Small intestine (tissue), 7 donors: ENCODE measurements around the gene CIC. TPM values are rescaled to one million over a fixed set of nuclear protein-coding genes. Genes with fewer than 3 reads are reported as not detected.

Experiments used
- DNase-seq, 2 donors: peaks; one replicate each; pipeline versions ENCODE4 v3.0.0 to v3.0.0-alpha.2; 2013
- FAIRE-seq: peaks from 2 replicates; lab custom pipeline; 2012; peaks lifted over from hg19 to GRCh38; lab: Jason Lieb, UNC
- H3K27ac ChIP-seq, 3 donors: one replicate each; pipeline ENCODE4 v1.5.1; 2013; ENCODE audit warnings: low read length in 2 of 3, mild to moderate bottlenecking in 2 of 3, control low read depth in 1 of 3, inconsistent platforms in 1 of 3, low read depth in 1 of 3, moderate library complexity in 1 of 3
- H3K27me3 ChIP-seq, 3 donors: one replicate each; pipeline ENCODE4 v1.6.1; 2013; ENCODE audit warnings: low read length in 3 of 3, inconsistent platforms in 1 of 3; ENCODE audit not compliant: control insufficient read depth in 3 of 3, insufficient read depth in 3 of 3
- H3K36me3 ChIP-seq, 3 donors: one replicate each; pipeline ENCODE4 v1.6.1; 2013; ENCODE audit warnings: low read length in 3 of 3, inconsistent platforms in 1 of 3, low read depth in 1 of 3, mild to moderate bottlenecking in 1 of 3, moderate library complexity in 1 of 3; ENCODE audit not compliant: control insufficient read depth in 3 of 3, insufficient read depth in 2 of 3
- H3K4me1 ChIP-seq, 3 donors: one replicate each; pipeline ENCODE4 v1.6.1; 2013; ENCODE audit warnings: low read length in 2 of 3, inconsistent platforms in 1 of 3, low read depth in 1 of 3, mild to moderate bottlenecking in 1 of 3, moderate library complexity in 1 of 3; ENCODE audit not compliant: control insufficient read depth in 3 of 3, insufficient read depth in 2 of 3
- H3K4me3 ChIP-seq, 3 donors: one replicate each; pipeline ENCODE4 v1.5.1; 2013; ENCODE audit warnings: low read length in 3 of 3, control low read depth in 1 of 3, inconsistent platforms in 1 of 3, low read depth in 1 of 3, mild to moderate bottlenecking in 1 of 3, moderate library complexity in 1 of 3
- H3K9me3 ChIP-seq, 2 donors: one replicate each; pipeline ENCODE4 v1.6.1; 2013; ENCODE audit warnings: low read depth in 1 of 2, low read length in 1 of 2; ENCODE audit not compliant: control insufficient read depth in 2 of 2, insufficient read depth in 1 of 2
- WGBS, 3 donors: extraction: QIAGEN DNeasy Blood & Tissue Kit; methylation state at CpG; one replicate each; pipeline ENCODE4 v1.1.7; 2013; 5-methylcytosine and 5-hydroxymethylcytosine counted together
- polyA plus RNA-seq, 4 donors: library from polyadenylated mRNA; stranded (reverse) in 3 of 4; unstranded in 1 of 4; fragments of 200-250 nt in 3 of 4; fragments of 120-200 nt in 1 of 4; gene quantifications; one replicate each; pipeline versions ENCODE4 v1.2.1 to v1.2.3, GENCODE V29; 2013
- donor health status: healthy with polysubstance abuse.
- donor health status: control.
- donor health status: control.
- donor health status: Bipolar disorder and iron deficiency.
- donor health status: healthy.

The CIC gene
- polyA plus RNA-seq, 4 donors: 14.1 to 39.2 (median 24.0) TPM

GRCh38 chr19:42290136-42290522, 21.1 kb downstream of the CIC start:
- Histone ChIP-seq H3K36me3 (peaks cover 22 to 86% (median 23%) of the 10 kb centered on the region in 3 donors), H3K9me3 (no peaks in the 10 kb centered on the region), H3K27me3 (no peaks in the 10 kb centered on the region), H3K4me1 (peaks cover 0 to 49% (median 4%) of the 10 kb centered on the region in 3 donors), H3K27ac (no peak overlapping the region), H3K4me3 (no peak overlapping the region)
- FAIRE-seq: no peak
- no peak for DNase-seq
- 83 to 91% (median 84%) methylated on average over 13 of the region's 13 CpGs for WGBS, 3 donors

GRCh38 chr19:42290523-42291434, 21.7 kb downstream of the CIC start:
- DNase-seq (no peak), FAIRE-seq (no peak)
- 82 to 90% (median 89%) methylated on average over 31 of the region's 31 CpGs for WGBS, 3 donors
- peaks cover 22 to 92% (median 23%) of the 10 kb centered on the region in 3 donors for H3K36me3 ChIP-seq
- H3K4me1 ChIP-seq: peaks cover 0 to 42% (median 0%) of the 10 kb centered on the region in 3 donors
- no peaks in the 10 kb centered on the region for H3K27me3 ChIP-seq
- no peak overlapping the region for H3K4me3 ChIP-seq
- no peak overlapping the region for H3K27ac ChIP-seq
- H3K9me3 ChIP-seq: no peaks in the 10 kb centered on the region

- 45 to 57% (median 52%) methylated on average over 9 of the region's 9 CpGs for WGBS, 3 donors
- FAIRE-seq (no peak), DNase-seq (peak in 1 of 2 donors; percentile 60)
Measured at GRCh38 chr19:42291435-42291810, 22.4 kb downstream of the CIC start.

GRCh38 chr19:42292042-42292960, 23.2 kb downstream of the CIC start:
- 83 to 88% (median 84%) methylated on average over 23 to 27 of the region's 27 CpGs for WGBS, 3 donors
- H3K36me3 ChIP-seq: peaks cover 22 to 96% (median 23%) of the 10 kb centered on the region in 3 donors
- FAIRE-seq (no peak), DNase-seq (peak in 1 of 2 donors; percentile 89)
- H3K4me1 ChIP-seq: peaks cover 0 to 33% (median 0%) of the 10 kb centered on the region in 3 donors
- H3K4me3 ChIP-seq: no peak overlapping the region
- no peaks in the 10 kb centered on the region for H3K9me3 ChIP-seq
- H3K27me3 ChIP-seq: no peaks in the 10 kb centered on the region
- H3K27ac ChIP-seq: peak overlapping the region in 1 of 3 donors; percentile 73

More at GRCh38 chr19:42291435-42291810, 22.4 kb downstream of the CIC start:
- H3K27me3 ChIP-seq: no peaks in the 10 kb centered on the region
- peak overlapping the region in 1 of 3 donors; percentile 73 for H3K27ac ChIP-seq
- peaks cover 0 to 36% (median 0%) of the 10 kb centered on the region in 3 donors for H3K4me1 ChIP-seq
- no peak overlapping the region for H3K4me3 ChIP-seq
- H3K36me3 ChIP-seq: peaks cover 22 to 95% (median 23%) of the 10 kb centered on the region in 3 donors
- no peaks in the 10 kb centered on the region for H3K9me3 ChIP-seq

- no peaks in the 10 kb centered on the region for H3K9me3 ChIP-seq
- H3K4me3 ChIP-seq: no peak overlapping the region
- H3K27ac ChIP-seq: no peak overlapping the region
- H3K27me3 ChIP-seq: no peaks in the 10 kb centered on the region
- peaks cover 17 to 89% (median 19%) of the 10 kb centered on the region in 3 donors for H3K36me3 ChIP-seq
- FAIRE-seq (no peak), DNase-seq (no peak)
- 90 to 93% (median 92%) methylated on average over 14 of the region's 14 CpGs for WGBS, 3 donors
- H3K4me1 ChIP-seq: peaks cover 0 to 33% (median 0%) of the 10 kb centered on the region in 3 donors
Measured at GRCh38 chr19:42292963-42293362, 23.9 kb downstream of the CIC start.

GRCh38 chr19:42293540-42293939, 24.5 kb downstream of the CIC start:
- 85 to 92% (median 91%) methylated on average over 16 to 17 of the region's 17 CpGs for WGBS, 3 donors
- H3K36me3 ChIP-seq: peaks cover 13 to 84% (median 15%) of the 10 kb centered on the region in 3 donors
- no peak for DNase-seq

GRCh38 chr19:42293948-42294347, 24.9 kb downstream of the CIC start:
- Histone ChIP-seq H3K9me3 (no peaks in the 10 kb centered on the region), H3K4me1 (peaks cover 0 to 33% (median 0%) of the 10 kb centered on the region in 3 donors), H3K27me3 (no peaks in the 10 kb centered on the region), H3K27ac (no peak overlapping the region), H3K4me3 (no peak overlapping the region), H3K36me3 (peaks cover 13 to 80% (median 15%) of the 10 kb centered on the region in 3 donors)
- DNase-seq (no peak), FAIRE-seq (no peak)
- 93 to 98% (median 94%) methylated on average over 15 of the region's 15 CpGs for WGBS, 3 donors

More at GRCh38 chr19:42293540-42293939, 24.5 kb downstream of the CIC start:
- Histone ChIP-seq H3K4me3 (no peak overlapping the region), H3K27ac (no peak overlapping the region), H3K4me1 (peaks cover 0 to 33% (median 0%) of the 10 kb centered on the region in 3 donors), H3K27me3 (no peaks in the 10 kb centered on the region), H3K9me3 (no peaks in the 10 kb centered on the region)
- no peak for FAIRE-seq
